Effector CD4-positive, alpha-beta T cell (primary cell): ENCODE measurements around the gene BOC.

Experiments
- DNase-seq: peaks from one replicate; pipeline ENCODE4 v3.0.0-alpha.2; 2020

BOC gene

DNA sequence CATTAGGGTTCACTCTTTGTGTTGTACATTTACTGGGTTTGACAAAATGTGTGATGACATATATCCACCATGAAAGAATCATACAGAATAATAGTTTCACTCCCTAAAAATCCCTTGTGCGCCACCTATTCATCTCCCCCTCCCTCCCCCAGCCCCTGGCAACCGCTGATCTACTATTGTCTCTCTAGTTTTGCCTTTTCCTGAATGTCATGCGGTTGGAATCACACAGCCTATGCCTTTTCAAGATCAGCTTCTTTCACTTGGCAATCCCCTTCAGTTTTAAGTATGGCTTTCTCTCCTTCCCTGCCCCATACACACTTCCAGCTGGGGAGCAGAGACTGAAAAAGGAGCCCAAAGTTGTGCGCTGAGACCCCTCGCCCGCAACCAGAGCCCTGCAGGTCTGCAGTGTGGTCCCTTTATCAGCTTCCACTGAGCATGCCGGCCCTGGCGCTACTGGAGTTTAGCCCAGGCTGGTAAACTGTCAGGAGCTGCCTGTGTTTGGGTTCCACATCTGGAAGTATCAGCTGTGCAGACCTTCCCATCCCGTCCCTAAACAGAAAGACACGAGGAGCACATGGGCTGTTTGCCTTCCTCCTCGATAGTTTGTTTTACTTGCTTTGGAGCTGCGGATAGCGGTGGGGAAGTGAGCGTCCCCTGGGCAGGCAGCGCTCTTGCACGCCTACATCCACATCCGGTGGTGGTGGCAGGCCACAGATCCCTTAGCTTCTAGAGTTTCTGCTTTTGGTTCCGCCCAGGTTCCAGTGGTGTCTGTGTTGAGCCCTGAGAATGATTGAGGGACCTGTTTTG, 12.3 kb downstream of the BOC start:
- no peak for DNase-seq

DNA sequence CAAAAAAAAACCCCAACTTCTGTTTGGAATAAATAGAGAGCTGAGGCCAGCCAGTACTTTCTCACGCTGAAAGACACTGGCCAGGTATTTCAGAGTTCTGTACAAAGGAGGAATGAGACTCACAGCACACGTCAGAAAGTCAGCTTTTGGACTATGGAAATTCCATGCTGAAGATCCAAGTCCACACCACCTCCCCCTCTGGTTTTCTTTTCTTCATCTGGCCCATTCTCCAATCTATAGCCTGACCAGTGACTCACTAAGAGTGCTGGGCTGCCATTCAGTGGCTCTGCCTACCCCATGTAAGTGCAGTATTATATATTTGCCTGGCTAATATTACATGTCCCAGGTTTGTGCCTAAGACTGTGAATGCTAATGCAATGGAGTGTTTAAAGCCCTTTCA, 13.9 kb downstream of the BOC start:
- no peak for DNase-seq

DNA sequence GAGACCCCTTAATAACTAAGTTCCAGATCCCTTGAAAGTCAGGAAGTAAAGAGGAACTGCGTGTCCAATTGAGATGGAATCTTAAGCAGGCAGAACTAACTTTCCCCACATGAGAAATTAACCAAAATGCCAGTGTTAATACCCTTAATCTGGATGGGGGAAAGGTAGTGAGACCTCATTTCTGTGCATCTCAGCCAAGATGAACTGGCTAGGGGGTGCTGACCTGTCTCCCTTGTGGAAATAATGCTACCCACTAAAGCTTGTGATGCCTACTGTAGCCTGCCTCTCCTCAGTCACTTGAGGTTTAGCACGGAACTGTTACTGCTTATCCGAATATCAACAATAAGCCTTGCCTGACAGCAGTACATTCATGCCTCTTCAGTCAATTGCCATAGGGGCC, 15.1 kb downstream of the BOC start:
- DNase-seq, result no peak

DNA sequence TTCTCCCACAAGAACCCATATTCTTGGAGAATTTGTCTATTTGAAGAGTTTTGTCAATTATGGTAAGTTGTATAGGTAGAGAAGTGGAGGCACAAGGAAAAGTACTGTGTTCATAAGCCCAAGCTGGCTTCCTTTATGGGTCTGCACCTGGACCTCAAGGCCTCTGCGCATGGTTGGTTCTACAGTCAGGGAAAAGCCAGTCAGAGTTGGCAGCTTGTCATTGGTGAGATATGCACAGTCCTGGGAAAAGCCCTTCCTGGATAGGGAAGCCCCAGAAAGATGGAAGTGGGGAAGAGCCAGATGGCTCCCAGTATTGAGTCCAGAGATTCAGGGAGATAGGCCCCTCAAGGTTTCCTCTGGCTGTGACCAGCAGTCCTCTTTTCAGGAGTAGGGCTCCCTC, 15.8 kb downstream of the BOC start:
- DNase-seq, result no peak

DNA sequence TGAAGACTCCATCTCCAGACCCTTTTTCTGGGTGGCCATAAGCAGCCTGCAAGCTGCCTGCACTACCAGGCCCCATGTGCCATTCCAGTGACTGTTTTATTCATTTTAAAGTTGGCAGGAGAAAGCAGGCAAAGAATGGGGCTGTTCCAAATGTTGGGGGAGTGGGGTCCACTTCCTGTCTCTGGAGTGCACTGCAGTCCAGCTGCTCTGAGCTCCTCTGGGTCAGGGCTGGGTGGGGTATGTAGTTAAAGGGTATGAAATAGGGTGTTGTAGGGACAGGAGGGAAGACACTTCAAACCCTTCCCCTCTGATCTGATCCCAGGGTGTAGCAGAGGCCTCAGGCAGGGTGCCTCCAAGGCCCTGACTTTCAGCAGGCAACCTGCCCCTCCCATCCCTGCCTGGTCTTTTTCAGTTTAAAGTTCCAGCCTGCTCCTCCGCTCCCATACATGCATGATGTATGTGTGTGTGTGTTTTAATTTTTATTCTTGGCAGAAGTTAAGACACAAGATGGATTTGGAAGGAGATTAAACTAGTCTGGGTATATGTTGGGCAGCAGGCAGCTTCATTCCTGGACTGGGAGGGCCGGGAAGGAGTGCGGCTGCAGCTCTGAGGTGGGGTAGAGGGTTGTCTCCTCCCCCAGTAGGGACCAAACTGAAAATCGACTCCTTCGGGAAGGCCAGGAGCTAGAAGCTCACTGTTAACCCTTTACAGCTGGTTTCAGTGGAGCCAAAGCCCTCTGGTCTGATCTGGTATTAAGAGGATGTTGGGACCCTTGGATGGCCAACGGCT, 17.3 kb downstream of the BOC start:
- no peak for DNase-seq

DNA sequence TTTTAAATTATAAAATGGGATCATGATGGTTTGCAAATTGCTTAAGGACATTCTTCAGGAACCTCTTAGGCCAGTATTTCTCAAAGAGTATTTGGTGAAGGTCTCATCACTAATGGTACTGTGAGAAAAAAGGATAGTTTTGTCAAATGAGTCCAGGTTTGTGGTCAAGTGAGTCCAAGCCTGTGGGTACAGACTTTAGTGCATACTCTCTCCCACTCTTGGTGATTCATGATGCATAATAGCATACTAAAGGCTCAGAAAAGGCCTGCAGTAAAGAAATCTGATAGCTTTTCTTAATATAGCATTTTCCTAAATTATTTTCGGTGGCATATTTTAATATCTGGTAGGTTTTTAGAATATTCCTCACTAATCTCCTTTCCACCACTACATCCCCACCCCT, 20.0 kb downstream of the BOC start:
- DNase-seq, result no peak

DNA sequence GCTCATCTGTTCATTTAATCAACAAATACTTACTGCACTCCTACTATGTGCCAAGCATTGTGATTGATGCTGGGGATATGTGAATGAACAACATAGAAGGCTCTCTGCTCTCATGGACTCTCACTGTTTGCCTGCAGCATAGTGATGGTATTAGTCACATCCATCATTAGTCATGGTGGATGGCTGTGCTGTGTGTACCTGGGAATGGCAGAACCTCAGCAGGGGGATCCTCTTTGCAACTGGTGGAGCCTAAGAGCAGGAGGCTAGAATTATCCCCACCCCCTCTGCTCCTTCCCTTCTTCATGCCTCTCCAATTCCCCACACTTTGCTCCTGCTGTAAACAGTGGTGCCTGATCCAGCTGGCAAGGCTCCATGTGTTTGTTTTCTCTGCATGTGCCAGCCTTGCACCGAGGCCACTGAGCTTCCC, 20.5 kb downstream of the BOC start:
- no peak for DNase-seq

DNA sequence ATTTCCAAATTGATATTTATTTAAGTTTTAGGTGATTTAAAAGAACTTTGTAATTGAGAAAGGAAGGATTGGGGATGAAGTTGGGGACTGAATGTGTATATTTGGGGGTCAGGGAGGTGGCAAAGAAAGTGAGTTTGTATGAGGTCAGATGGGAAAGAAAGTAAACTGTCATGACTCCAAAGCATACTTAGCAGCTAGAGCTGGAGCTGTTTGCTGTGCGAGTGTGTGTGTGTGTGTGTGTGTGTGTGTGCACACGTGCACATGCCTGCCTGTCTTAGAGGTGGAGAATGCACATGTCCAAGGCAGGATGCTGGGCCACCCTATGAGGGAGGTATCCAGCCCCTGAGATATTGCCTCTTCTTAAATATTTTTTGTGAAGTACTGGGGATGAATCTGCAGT, 21.0 kb downstream of the BOC start:
- DNase-seq, result no peak

DNA sequence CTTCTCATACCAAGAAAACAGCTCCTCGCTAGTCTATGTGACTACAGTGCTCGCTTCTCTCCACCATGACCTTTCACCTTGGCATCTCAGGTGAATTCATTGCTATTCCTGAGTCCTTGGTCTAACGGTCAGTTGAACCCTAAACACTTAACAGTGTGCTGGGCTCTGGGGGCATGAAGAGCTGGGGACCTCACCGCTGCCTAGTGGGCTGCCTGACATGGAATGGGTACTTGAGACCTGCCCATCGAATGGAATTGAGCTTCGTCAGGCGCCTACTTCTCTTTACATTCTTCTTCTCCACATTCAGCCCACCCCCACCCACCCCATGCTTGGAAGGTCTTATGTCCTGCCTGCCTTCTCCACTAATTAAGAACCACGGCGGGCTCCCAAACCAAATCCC, 22.1 kb downstream of the BOC start:
- DNase-seq, result no peak

DNA sequence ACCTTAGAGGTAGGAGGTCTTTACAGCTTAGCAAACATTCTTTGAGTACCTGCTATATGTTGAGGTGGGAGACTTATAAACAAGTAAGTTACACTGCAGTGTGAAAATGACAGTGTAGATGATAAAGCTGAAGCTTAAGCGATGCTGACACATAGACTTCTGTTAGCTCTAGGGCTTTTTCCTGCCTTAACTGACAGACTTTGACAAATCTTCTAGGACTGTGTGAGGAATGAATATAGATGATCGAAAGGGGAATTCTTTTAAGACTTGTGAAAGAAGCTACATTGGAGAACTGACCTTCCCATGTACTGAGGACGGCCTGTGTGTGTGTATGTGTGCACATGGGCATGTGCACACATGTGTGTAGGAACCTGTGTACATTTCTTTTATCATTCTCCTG, 22.7 kb downstream of the BOC start:
- DNase-seq, result no peak

DNA sequence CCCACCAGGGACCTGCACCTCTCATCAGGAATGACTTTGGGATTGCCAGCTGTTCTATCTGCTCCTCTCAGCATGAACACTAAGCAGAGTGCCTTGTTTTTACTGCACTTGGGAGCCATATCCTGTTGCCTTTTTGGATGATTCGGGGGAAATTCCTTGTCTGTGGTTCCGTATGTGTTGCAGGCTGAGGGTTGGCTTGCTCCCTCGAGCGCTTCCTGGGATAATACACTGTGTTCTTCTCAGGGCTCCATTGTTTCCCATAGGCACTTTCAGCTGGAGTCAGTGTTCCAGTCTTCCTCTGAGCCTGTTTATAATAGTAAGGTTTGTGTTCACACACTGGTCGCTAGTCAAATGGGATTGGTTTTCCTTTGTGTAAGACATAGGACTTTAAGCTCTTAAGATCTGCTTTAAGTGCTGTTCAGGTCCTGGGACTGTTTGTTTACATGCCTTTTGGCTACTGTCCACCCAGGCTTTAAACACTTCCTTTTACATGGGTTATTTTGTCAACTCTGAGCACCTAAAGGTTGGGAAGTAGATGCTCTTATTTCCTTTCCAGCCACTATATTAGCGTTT, 23.4 kb downstream of the BOC start:
- DNase-seq, result no peak

DNA sequence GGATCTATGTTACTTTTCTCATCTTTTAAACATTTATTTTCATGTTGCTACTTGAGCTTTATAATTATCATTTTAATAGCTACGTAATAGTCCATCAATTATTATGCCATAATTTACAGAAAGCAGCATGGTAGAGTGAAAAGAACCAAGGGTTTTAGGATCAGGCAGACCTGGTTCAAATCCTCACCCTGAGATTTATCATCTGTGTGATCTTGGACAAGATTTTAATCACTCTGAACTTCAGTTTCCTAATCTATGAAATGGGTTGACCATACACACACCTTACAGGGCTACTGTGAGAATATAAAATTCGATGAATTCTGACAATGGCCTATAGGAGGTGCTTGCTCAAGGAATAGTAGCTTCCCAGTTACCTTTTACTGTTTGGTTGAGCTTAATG, 27.1 kb downstream of the BOC start:
- no peak for DNase-seq

DNA sequence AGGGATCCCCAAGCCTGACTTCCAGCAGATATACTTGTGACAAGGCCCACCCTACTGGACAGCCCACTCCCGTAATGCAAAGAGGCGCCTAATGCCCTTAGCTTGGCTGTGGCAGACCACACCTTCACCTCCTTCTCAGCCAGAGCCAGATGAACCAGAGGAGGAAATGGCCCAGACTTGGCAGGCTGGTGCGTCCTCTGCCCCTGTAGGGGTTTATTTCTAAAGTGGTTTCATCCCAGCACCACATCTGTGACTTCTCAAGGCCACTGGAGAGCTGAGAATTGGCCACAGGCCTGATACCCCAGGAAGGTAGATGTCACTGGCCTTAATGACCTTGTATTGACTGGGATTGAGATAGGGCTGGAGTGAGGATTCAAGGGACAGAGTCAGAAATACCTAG, 29.5 kb downstream of the BOC start:
- DNase-seq, result no peak

DNA sequence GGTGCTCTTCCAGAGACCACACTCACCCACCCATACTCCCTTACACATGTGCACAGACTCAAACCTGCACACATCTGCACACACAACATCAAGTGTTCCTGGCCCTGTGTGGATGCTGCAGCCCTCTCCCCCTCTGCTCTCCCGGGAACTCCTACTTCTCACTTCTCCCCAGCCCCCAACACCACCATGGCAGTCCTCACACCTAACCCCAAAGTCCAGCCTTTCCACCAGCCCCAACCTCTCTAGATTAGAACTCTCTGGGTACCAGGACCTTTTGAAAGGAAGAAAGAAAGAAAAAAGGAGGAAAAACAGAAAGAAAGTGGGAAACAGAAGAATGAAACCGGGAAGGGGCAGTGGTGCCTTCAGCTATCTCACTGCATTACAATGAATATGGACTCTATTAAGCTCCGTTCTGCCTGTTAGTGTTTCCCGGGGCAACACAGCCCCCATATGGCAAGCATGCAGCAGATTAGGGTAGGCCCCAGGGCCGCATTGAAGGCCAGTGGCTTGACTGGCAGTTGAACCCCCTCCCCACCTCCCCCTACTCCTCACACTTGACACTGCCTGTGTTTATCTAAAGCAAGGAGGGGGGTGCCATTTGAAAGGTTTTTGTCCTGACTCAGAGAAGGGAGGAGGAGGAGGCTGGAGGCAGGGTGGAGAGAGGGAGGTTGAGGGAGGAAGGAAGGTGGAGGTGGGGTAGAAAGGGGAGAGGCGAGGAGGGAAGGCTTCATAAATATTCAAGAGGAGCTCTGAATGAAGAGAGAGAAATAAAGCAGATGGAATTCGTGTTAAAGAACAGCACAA, 30.1 kb downstream of the BOC start:
- no peak for DNase-seq

DNA sequence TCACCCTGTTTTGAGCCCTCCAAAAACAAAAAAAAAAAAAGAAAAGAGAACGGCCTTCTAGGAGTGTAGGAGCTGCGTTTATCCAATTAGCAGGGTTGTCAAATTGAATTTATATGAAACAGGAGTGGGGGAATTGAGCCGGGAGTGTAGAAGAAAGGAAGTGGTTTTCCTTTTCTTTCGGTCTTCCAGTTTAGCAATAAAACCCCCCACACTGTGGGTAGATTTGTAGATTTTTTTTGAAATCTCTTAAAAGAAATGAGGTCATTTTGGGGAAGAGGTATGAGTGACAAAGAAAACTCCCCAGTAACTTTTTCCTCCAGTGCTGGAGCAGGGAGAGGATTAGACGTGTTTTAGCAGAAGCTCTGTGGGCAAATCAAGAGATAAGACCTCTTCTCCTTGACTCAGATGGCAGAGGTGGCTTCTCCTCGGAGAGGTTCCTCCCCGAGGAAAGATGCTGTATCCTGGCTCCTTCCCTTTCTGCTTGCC, 30.8 kb downstream of the BOC start:
- DNase-seq, result no peak

DNA sequence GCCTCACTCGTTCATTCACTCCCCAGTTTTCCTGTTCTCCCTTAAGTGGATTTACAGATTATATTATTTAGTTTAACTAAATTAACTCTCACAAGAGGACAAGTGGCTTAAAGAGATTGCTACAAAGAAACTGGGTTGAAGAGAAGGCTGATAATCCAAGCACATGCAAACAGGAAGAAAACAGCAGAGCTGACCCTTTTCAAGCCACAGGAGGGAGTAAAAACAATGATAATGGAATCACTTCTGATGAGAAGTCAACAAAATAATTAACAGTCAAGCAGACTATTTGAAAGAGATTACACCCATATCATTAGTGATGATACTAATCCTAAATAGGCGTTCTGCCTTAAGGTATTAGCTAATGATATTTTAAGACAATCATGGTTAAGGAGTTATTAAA, 31.7 kb downstream of the BOC start:
- no peak for DNase-seq

DNA sequence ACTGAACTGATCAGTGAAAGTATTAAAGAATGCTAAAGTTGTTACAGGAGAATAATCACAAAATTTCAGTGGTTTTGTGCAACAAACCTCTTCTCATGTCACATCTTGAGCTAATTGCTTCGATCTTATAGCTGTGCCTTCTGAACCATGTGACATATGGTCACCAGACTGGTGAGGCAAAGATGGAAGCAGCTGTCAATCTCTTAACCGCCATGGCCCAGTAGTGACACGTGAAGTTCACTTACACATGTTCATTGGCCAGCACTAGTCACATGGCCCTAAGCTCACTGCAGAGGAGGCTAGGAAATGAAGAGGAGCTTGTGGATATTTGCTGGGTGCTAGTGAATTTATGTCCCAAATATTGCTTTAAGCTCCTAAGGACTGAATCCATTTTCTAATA, 32.5 kb downstream of the BOC start:
- DNase-seq, result no peak

DNA sequence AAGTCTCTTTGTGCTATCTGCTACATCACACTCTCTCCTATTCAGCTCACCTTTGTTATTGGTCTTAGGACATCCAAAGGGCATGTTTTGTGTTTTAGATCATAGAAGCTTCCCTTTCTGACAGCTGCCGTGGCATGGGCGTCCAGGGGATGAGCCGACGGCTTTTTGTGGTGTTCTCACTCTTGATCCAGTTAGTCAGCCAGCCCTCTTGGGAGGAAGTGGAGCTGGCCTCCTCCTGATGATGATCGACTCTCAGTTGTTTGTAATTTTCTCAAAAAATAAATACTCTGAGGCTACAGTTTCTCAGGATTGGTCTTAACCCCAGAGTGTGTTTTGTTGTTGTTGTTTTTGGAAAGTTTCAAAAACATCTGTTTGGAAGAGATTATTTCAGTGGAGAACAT, 34.4 kb downstream of the BOC start:
- no peak for DNase-seq

DNA sequence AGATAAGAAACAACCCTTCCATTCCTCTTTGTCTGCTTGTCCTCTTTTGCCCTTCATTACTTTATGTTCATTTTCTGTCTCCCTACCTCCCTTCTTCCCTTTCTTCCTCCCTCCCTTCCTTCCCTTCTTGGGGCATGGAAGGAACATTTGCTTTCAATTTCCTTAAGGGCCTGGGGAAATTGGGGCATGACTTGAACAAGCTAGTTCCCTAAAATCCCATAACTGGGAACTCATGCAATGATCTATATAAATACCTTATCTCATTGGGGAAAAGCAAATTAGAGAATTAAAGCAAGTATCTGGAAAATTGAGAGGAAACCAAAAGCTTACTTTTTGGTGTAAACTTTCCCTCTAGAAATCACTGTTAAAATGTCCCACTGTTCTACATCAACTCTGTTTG, 35.7 kb downstream of the BOC start:
- DNase-seq, result no peak

DNA sequence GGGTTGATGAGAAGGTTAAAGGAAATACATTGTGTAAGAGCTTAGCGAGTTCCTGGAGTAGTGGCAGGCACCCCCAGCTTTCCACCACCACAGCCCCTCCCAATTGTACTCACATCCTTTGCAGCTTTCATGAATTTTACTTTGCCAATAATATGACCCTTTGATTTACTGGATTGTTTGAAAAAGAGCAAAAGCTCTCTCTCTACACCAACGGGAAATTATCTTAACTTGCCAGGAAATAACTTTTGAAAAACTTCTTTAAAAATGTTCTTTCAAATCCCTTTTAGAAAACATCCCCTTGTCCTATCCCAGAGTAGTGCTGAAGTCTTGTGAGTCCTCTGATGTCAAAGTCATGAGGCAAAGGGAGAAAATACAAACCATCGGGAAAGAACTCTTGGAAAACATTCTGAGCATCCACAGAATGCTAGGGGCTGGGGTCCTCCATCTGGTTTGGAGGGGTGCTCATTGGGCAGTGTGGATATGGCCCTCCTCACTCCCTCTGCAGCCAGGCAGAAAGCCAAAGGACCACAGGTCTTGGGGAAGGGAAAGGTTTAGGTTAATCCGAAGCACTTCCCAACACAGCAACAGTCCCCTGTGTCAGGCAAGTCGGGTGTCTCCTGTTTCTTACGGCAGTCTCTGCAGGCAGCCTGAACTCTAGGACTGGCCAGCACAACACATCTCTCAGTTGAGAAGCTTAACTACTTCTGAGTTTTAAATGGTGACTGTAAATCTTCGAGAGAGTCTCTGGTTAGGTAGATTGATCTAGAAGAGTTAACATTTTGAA, 36.5 kb downstream of the BOC start:
- DNase-seq, result no peak

DNA sequence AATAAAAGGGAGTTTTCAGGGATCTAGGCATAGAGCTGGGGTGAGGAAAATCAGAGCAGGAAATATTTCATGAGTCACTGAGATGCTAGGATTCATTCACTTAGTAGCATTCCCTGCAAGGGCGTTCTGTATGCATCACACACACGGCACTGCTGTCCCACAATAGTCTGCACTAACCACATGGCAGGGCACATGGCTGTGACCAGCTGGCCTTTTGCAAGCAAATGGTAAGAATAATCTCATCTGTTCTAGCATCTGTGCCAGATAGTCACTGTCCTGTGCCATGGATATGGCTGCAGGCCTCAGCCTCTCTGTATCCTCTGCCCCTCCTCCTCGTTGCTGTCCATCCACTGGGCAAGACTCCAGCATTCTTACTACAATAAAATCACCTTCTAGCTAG, 37.8 kb downstream of the BOC start:
- no peak for DNase-seq

DNA sequence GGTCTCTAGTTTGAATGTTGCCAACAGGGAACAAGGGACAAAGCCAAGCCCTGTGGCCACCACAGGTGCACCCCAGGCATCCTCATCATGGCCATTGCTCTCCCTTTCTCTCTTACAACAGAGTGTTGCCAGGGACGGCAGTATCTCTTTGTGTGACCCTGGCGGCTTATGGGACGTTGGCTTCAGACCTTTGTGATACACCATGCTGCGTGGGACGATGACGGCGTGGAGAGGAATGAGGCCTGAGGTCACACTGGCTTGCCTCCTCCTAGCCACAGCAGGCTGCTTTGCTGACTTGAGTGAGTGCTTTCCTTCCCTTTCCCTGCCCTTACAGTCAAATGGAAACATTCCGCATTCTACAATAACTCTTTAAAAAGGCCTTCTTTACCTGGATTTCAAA, 38.2 kb downstream of the BOC start:
- no peak for DNase-seq
